ENCODE results near the gene PLBD2. TPM values are rescaled to one million over a fixed set of nuclear protein-coding genes. Genes with fewer than 3 reads are reported as not detected.

The PLBD2 gene
- total RNA-seq, 1 experiment from 2014 or later: 30.7 TPM

DNA sequence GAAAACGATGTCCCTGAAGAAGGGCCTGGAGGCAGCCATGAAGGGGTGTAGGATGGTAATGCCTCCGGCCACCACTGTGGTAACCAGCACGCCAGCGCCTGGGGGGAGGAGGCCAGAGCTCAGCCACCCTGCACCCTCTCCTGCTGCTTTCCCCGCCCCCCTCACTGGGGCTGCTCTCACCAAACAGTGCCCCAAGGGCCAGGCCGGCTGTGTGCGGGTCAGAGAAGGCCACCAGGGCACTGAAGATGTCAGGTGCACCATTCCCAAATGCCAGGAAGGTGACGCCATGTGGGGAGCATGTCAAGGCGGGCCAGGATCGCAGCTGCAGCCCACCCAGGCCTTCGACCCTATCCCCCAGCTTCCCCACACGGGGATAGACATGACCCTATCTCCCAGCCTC, 38.0 kb upstream of the PLBD2 start:
- Histone ChIP-seq H3K79me2 (ENCODE audit: low read depth) (no peaks in the 10 kb centered on the region), H3K27ac (no peak overlapping the region), H3K9me2 (ENCODE audit: insufficient read depth) (no peaks in the 10 kb centered on the region), H3F3A (ENCODE audit: insufficient read depth, low read depth) (peaks cover 23% of the 10 kb centered on the region), H3K9me3 (ENCODE audit: insufficient read depth, low read depth) (no peaks in the 10 kb centered on the region), H3K36me3 (ENCODE audit: low read depth) (peaks cover 9% of the 10 kb centered on the region; the same call in 1 of the 2 replicates), H3K4me2 (no peak overlapping the region), H3K4me1 (replicated peaks; ENCODE audit: insufficient read depth) (peaks cover 18% of the 10 kb centered on the region), H2AFZ (no peak overlapping the region), H3K4me3 (no peak overlapping the region), H3K27me3 (ENCODE audit: insufficient read depth, low read depth) (no peaks in the 10 kb centered on the region), H4K20me1 (ENCODE audit: insufficient read depth) (no peaks in the 10 kb centered on the region; the same call in none of the 2 replicates)
- TF ChIP-seq, protein P1, sequence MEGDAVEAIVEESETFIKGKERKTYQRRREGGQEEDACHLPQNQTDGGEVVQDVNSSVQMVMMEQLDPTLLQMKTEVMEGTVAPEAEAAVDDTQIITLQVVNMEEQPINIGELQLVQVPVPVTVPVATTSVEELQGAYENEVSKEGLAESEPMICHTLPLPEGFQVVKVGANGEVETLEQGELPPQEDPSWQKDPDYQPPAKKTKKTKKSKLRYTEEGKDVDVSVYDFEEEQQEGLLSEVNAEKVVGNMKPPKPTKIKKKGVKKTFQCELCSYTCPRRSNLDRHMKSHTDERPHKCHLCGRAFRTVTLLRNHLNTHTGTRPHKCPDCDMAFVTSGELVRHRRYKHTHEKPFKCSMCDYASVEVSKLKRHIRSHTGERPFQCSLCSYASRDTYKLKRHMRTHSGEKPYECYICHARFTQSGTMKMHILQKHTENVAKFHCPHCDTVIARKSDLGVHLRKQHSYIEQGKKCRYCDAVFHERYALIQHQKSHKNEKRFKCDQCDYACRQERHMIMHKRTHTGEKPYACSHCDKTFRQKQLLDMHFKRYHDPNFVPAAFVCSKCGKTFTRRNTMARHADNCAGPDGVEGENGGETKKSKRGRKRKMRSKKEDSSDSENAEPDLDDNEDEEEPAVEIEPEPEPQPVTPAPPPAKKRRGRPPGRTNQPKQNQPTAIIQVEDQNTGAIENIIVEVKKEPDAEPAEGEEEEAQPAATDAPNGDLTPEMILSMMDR (conservative IDR thresholded peaks at IDR 0.05): no peak
- no peak for TF ChIP-seq EZH2 (IDR thresholded peaks at IDR 0.05; ENCODE audit: low read depth)
- DNase-seq: no peak
- ChIA-PET CTCF (no interaction called here), POLR2A (ENCODE audit: unreplicated experiment) (no interaction called here)
- intact Hi-C loops (cut with micrococcal nuclease; ENCODE audit: unreplicated experiment): no loop called here
- BruUV-seq (replicated peaks): no TSS peak

GRCh38 chr12:113322343-113322742, 36.0 kb upstream of the PLBD2 start:
- Histone ChIP-seq H3K27ac (peak overlapping the region; percentile 65), H3K9me2 (ENCODE audit: insufficient read depth) (no peaks in the 10 kb centered on the region), H4K20me1 (ENCODE audit: insufficient read depth) (no peaks in the 10 kb centered on the region; the same call in none of the 2 replicates), H2AFZ (no peak overlapping the region), H3K9me3 (ENCODE audit: insufficient read depth, low read depth) (no peaks in the 10 kb centered on the region), H3K4me3 (no peak overlapping the region), H3K27me3 (ENCODE audit: insufficient read depth, low read depth) (no peaks in the 10 kb centered on the region), H3K36me3 (ENCODE audit: low read depth) (peaks cover 9% of the 10 kb centered on the region; the same call in 1 of the 2 replicates), H3K4me1 (replicated peaks; ENCODE audit: insufficient read depth) (peaks cover 18% of the 10 kb centered on the region), H3K4me2 (no peak overlapping the region), H3K79me2 (ENCODE audit: low read depth) (no peaks in the 10 kb centered on the region), H3F3A (ENCODE audit: insufficient read depth, low read depth) (peaks cover 23% of the 10 kb centered on the region)
- intact Hi-C loops (cut with micrococcal nuclease; ENCODE audit: unreplicated experiment): no loop called here
- no TSS peak for BruUV-seq (replicated peaks)
- DNase-seq: peak in 1 of 2 experiments; percentile 85
- ChIA-PET POLR2A (ENCODE audit: unreplicated experiment) (interaction anchor here (0.7 kb wide), 1 partner anchor 24 kb away, joined by 8 read pairs; no protein-coding TSS in a partner anchor), CTCF (no interaction called here)
- TF ChIP-seq EZH2 (IDR thresholded peaks at IDR 0.05; ENCODE audit: low read depth): no peak
- TF ChIP-seq, protein P1 (conservative IDR thresholded peaks at IDR 0.05): no peak

GRCh38 chr12:113325916-113326315, 32.5 kb upstream of the PLBD2 start:
- ChIA-PET POLR2A (ENCODE audit: unreplicated experiment) (interaction anchor here (0.7 kb wide), 1 partner anchor 25 kb away, joined by 32 read pairs; no protein-coding TSS in a partner anchor), CTCF (interaction anchor here (0.6 kb wide), 1 partner anchor 27 kb away, joined by 6 read pairs; no protein-coding TSS in a partner anchor)
- Histone ChIP-seq H4K20me1 (ENCODE audit: insufficient read depth) (no peaks in the 10 kb centered on the region), H3F3A (ENCODE audit: insufficient read depth, low read depth) (peaks cover 15% of the 10 kb centered on the region; the same call in 1 of the 2 replicates), H3K4me2 (no peak overlapping the region), H3K27me3 (ENCODE audit: insufficient read depth, low read depth) (no peaks in the 10 kb centered on the region), H3K36me3 (ENCODE audit: low read depth) (no peaks in the 10 kb centered on the region; the same call in 1 of the 2 replicates), H3K4me3 (no peak overlapping the region), H3K9me3 (ENCODE audit: insufficient read depth, low read depth) (no peaks in the 10 kb centered on the region), H3K9me2 (ENCODE audit: insufficient read depth) (no peaks in the 10 kb centered on the region), H2AFZ (no peak overlapping the region), H3K27ac (no peak overlapping the region), H3K4me1 (replicated peaks; ENCODE audit: insufficient read depth) (peaks cover 18% of the 10 kb centered on the region), H3K79me2 (ENCODE audit: low read depth) (no peaks in the 10 kb centered on the region)
- intact Hi-C loops (cut with micrococcal nuclease; ENCODE audit: unreplicated experiment): no loop called here
- DNase-seq: no peak
- BruUV-seq (replicated peaks): no TSS peak
- no peak for TF ChIP-seq EZH2 (IDR thresholded peaks at IDR 0.05; ENCODE audit: low read depth)

All from PC-9 (cell line).